CD4-positive, alpha-beta T cell (primary cell): ENCODE results near the gene TMEM252. TPM values are rescaled to one million over a fixed set of nuclear protein-coding genes. Genes with fewer than 3 reads are reported as not detected.
A peak's percentile ranks its signal among the peaks of the same experiment; 100 is the strongest.

Experiments used
- ATAC-seq: fragments of 200-7000 bp; cut with Tn5 transposase; one replicate; pipeline ENCODE4 v1.10.0; 2022; ENCODE audit warnings: mild to moderate bottlenecking; ENCODE audit not compliant: poor library complexity
- CTCF ChIA-PET: fragments of 350-600 bp; sonication (Branson Sonifier 250); formaldehyde crosslinking; loops from one replicate; lab custom pipeline; 2021; ENCODE audit warnings: antibody characterized with exemption, inconsistent platforms; lab: Charles Lee
- POLR2A ChIA-PET: fragments of 350-600 bp; sonication (Branson Sonifier 250); formaldehyde crosslinking; loops from one replicate; lab custom pipeline; 2021; ENCODE audit warnings: antibody characterized with exemption, inconsistent platforms; lab: Charles Lee
- DNase-seq, 14 experiments: peaks; one replicate each; pipeline ENCODE4 v3.0.0-alpha.2; 2013 to 2020; ENCODE audit warnings: mixed read lengths in 2 of 14
- H3K27ac ChIP-seq, 2 donors: one replicate each; pipeline versions ENCODE4 v1.5.1 to v1.7.0; 2013; ENCODE audit warnings: low read length in 2 of 2, low read depth in 1 of 2, mild to moderate bottlenecking in 1 of 2
- H3K27me3 ChIP-seq, 2 experiments: 1 replicate in 1 of 2; 2 replicates in 1 of 2; pipeline versions ENCODE4 v1.6.1 to v1.7.0; 2013; ENCODE audit warnings: low read length in 2 of 2, control low read depth in 1 of 2, mild to moderate bottlenecking in 1 of 2, moderate library complexity in 1 of 2; ENCODE audit not compliant: insufficient read depth in 2 of 2, control insufficient read depth in 1 of 2
- H3K36me3 ChIP-seq: one replicate; pipeline ENCODE4 v1.6.1; 2013; ENCODE audit warnings: low read length, control low read depth; ENCODE audit not compliant: insufficient read depth
- H3K4me1 ChIP-seq: one replicate; pipeline ENCODE4 v1.6.1; 2013; ENCODE audit warnings: low read length, control low read depth; ENCODE audit not compliant: insufficient read depth
- H3K4me3 ChIP-seq: one replicate; pipeline ENCODE4 v1.5.1; 2013; ENCODE audit warnings: mild to moderate bottlenecking, low read length, moderate library complexity
- H3K9me3 ChIP-seq, 2 experiments: 1 replicate in 1 of 2; 2 replicates in 1 of 2; pipeline versions ENCODE4 v1.6.1 to v1.7.0; 2013; ENCODE audit warnings: low read length in 2 of 2, mild to moderate bottlenecking in 2 of 2, control low read depth in 1 of 2, moderate library complexity in 1 of 2; ENCODE audit not compliant: control insufficient read depth in 1 of 2, insufficient read depth in 1 of 2
- H3K27ac Mint-ChIP-seq: one replicate; pipeline ENCODE4 v1.8.0; 2020; ENCODE audit warnings: mixed read lengths
- H3K27me3 Mint-ChIP-seq: one replicate; pipeline ENCODE4 v1.8.0; 2021; ENCODE audit warnings: mixed read lengths
- H3K36me3 Mint-ChIP-seq: one replicate; pipeline ENCODE4 v1.8.0; 2021; ENCODE audit warnings: low read depth, mixed read lengths
- H3K4me1 Mint-ChIP-seq: one replicate; pipeline ENCODE4 v1.8.0; 2021; ENCODE audit warnings: low read depth, mixed read lengths
- H3K4me3 Mint-ChIP-seq: one replicate; pipeline ENCODE4 v1.8.0; 2020; ENCODE audit warnings: mild to moderate bottlenecking, mixed read lengths
- H3K9me3 Mint-ChIP-seq: one replicate; pipeline ENCODE4 v1.8.0; 2020; ENCODE audit warnings: mixed read lengths
- CTCF ChIP-seq: fragments of 200-600 bp; IDR thresholded peaks from one replicate; pipeline ENCODE4 v1.8.0; 2022; ENCODE audit warnings: antibody characterized with exemption, mild to moderate bottlenecking
- intact Hi-C, 2 experiments: fragments of 100-400 bp; cut with DNase I in 1 of 2; cut with micrococcal nuclease in 1 of 2; formaldehyde crosslinking; loops; one replicate each; pipeline versions ENCODE4 v1.15.1 to v1.9.0; 2023 to 2025; cut with DNase I, micrococcal nuclease
- total RNA-seq, 174 experiments: library from RNA in 2 of 174; stranded (reverse) in 2 of 174; gene quantifications; one replicate each; pipeline ENCODE4 v1.2.3 and lab custom pipeline; 2021 to 2026

Gene TMEM252
- total RNA-seq, 2 experiments from 2014 or later: not detected

GRCh38 chr9:68584189-68585033 lies 43.7 kb upstream of the TMEM252 start:
- Histone ChIP-seq H3K27ac (no peak overlapping the region), H3K27me3 (no peaks in the 10 kb centered on the region), H3K4me3 (no peak overlapping the region), H3K9me3 (no peaks in the 10 kb centered on the region), H3K36me3 (no peaks in the 10 kb centered on the region), H3K4me1 (no peaks in the 10 kb centered on the region)
- Mint-ChIP-seq H3K27ac (no peak overlapping the region), H3K4me3 (no peak overlapping the region), H3K9me3 (no peaks in the 10 kb centered on the region), H3K27me3 (peaks cover 22% of the 10 kb centered on the region), H3K4me1 (no peaks in the 10 kb centered on the region), H3K36me3 (no peaks in the 10 kb centered on the region)
- ChIA-PET CTCF (interaction anchor here (0.7 to 2.0 kb wide), 2 partner anchors 15 to 415 kb away, joined by 3 to 7 read pairs; no protein-coding TSS in a partner anchor), POLR2A (no interaction called here)
- peak; percentile 100 for TF ChIP-seq CTCF
- ATAC-seq: peak; percentile 100
- DNase-seq: peak; percentile 69 to 93 (median 80)
- intact Hi-C loops: loop anchor here (1.0 to 5.0 kb wide), 6 partner anchors 358 to 609 kb away; no protein-coding TSS in a partner anchor

GRCh38 chr9:68581696-68582095 lies 41.0 kb upstream of the TMEM252 start:
- POLR2A ChIA-PET: no interaction called here
- intact Hi-C loops: loop anchor here in 1 of 2 experiments (5.0 kb wide), 1 partner anchor 361 kb away; no protein-coding TSS in a partner anchor
- Histone ChIP-seq H3K36me3 (no peaks in the 10 kb centered on the region), H3K4me1 (no peaks in the 10 kb centered on the region), H3K4me3 (no peak overlapping the region), H3K27me3 (no peaks in the 10 kb centered on the region), H3K9me3 (no peaks in the 10 kb centered on the region), H3K27ac (no peak overlapping the region)
- TF ChIP-seq CTCF: no peak
- Mint-ChIP-seq H3K36me3 (no peaks in the 10 kb centered on the region), H3K4me1 (no peaks in the 10 kb centered on the region), H3K27ac (no peak overlapping the region), H3K4me3 (no peak overlapping the region), H3K27me3 (peaks cover 17% of the 10 kb centered on the region), H3K9me3 (no peaks in the 10 kb centered on the region)
- CTCF ChIA-PET: interaction anchor here (0.6 kb wide), 1 partner anchor 414 kb away, joined by 3 read pairs; no protein-coding TSS in a partner anchor
- no peak for ATAC-seq
- DNase-seq: no peak

- ATAC-seq (no peak), DNase-seq (no peak)
- Histone ChIP-seq H3K36me3 (no peaks in the 10 kb centered on the region), H3K27me3 (no peaks in the 10 kb centered on the region), H3K4me1 (no peaks in the 10 kb centered on the region), H3K27ac (no peak overlapping the region), H3K9me3 (no peaks in the 10 kb centered on the region), H3K4me3 (no peak overlapping the region)
- Mint-ChIP-seq H3K27ac (no peak overlapping the region), H3K9me3 (no peaks in the 10 kb centered on the region), H3K27me3 (peaks cover 17% of the 10 kb centered on the region), H3K4me3 (no peak overlapping the region), H3K4me1 (no peaks in the 10 kb centered on the region), H3K36me3 (no peaks in the 10 kb centered on the region)
- POLR2A ChIA-PET: no interaction called here
- intact Hi-C loops: no loop called here
- CTCF ChIA-PET: no interaction called here
- no peak for TF ChIP-seq CTCF
Observed at GRCh38 chr9:68577774-68578591, 37.3 kb upstream of the TMEM252 start.
